Measurements from ENCODE around the gene TIPRL. TPM values are rescaled to one million over a fixed set of nuclear protein-coding genes. Genes with fewer than 3 reads are reported as not detected.

Gene TIPRL
- total RNA-seq = 36.8 and 40.7 TPM in 2 replicates

DNA sequence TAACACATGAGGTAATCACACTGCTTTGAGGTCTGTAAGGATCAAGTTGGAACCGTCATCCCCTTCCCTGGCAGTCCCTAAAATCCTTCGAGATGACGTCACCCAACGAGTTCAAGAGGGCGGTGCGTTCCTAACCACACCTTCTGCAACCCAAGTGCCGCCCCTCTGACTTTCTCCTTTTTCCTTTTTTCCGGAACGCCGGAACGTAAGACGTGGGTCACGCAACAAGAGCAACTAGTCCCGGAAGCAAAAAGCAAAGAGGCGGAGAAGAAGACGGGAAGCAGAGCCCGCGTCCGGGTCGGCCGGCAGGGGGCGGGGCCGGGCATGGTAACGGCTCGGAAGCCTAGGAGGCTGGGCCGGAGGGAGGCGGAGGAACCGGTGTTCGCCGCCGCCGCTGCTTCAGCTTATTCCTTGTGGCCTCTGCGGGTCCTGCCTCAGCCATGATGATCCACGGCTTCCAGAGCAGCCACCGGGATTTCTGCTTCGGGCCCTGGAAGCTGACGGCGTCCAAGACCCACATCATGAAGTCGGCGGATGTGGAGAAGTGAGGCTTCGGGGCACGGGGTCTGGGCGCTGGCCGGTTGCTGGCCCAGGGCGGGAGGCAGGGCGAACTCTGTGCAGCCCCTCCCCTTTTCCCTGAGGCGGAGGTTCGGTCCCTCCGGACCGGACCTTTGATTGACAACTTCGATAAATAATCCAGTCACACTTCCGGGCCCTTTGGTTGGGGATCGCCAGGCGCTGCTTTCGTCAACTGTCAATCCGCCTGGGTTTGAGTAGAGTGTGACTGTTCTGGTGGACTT lies at the start of gene TIPRL:
TSS of gene TIPRL (plus strand) at position 325 of the 800 bp plus-strand sequence. CDS start at position 441, 116 bp downstream.

DNA sequence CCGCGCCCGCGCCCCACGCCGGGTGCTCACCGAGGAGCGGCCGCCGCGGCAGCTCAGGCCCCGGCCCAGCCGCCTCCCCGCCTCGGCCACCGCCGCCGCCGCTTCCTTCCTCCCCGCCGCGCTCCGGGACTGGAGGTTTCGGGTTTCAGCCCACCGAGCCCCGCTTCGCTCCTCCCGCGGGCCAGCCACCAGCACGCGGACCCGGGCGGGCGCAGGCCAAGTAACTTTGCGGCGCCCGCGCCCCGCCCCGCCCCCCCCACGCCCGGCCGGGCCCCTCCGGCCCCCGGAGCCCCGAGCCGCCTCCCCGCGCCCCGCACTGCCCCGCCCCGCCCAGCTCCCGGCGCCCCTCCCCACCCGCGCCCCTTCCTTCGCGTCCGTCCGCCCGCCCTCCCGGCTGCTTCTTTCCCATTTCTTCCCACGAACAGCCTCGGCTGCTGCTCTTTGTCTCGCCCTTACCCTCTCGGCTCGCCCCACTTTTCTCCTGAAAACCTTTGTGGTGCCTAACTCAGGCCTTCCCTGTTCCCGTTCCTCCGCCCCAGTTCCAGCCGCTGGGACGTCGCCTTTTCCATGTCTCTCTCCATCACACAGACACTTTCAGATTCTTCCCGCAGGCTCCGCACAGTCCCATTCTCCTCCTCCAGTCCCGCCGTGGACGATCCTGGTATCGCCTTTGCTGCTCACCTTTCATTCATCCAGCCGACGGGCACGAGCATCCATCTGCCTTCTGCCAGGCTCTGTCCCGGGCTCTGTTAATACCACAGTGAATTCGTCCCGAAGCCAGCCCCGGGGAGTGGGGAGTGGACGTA lies 41.9 kb upstream of the TIPRL start, which contains the start of gene GPR161:
TSS of gene GPR161 (minus strand) at position 222 of the 806 bp plus-strand sequence. CDS start 32,080 bp downstream, outside the sequence.

DNA sequence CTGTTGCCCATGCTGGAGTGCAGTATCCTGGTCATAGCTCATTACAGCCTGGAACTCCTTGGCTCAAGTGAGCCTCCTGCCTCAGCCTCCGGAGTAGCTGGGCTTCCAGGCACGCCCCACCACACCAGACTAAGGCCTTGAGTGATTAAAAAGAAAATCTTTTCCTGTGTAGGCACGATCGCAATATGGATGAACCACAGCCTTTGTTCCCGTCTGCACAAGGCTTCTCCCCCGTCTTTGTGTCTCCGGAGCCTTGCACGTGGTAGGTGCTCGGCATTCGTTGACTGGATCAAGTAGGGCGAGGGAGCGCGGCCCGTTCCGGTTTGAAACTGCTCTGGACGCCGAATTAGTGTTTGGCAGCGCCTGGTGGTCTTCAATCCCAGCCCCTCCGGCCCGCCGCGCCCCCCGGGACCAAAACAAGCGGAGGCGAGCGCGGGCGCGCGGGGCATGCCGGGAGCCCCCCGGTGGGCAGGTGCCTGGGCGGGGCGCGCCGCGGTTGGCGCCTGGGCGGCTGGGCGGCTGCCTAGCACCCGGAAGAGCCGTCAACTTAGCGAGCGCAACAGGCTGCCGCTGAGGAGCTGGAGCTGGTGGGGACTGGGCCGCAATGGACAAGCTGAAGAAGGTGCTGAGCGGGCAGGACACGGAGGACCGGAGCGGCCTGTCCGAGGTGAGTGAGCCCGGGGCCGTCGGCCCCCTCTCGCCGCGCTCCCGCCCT lies 46.9 kb downstream of the TIPRL start, which contains the start of gene SFT2D2:
TSS of gene SFT2D2 (plus strand) at position 529 of the 715 bp plus-strand sequence. CDS start at position 605, 76 bp downstream.

Other genes with a start within 250 kb of the TIPRL start
- gene DCAF6, start 242.3 kb upstream of the TIPRL start, total RNA-seq = 45.6 and 56.6 TPM in 2 replicates
- 18.0 and 23.5 TPM in 2 replicates for gene MPC2, start 241.9 kb upstream of the TIPRL start, total RNA-seq
- 25.4 and 26.7 TPM in 2 replicates for gene GPR161, start 42.0 kb upstream of the TIPRL start, total RNA-seq
- gene SFT2D2, start 47.0 kb downstream of the TIPRL start, total RNA-seq = 29.2 and 34.6 TPM in 2 replicates
- 0.18 and 0.38 TPM in 2 replicates for gene TBX19, start 101.9 kb downstream of the TIPRL start, total RNA-seq

All from endothelial cell of coronary artery (primary cell).